HEK293 (cell line): ENCODE measurements around the gene COPS4.

Source experiments
- GLIS1 ChIP-seq: fragments of 450-650 bp; formaldehyde crosslinking; IDR thresholded peaks from 2 replicates; pipeline ENCODE4 v1.5.1; 2016; ENCODE audit warnings: missing biosample characterization, missing genetic modification characterization
- HIC1 ChIP-seq: fragments of 450-650 bp; formaldehyde crosslinking; IDR thresholded peaks from 2 replicates; pipeline ENCODE4 v1.5.1; 2016; ENCODE audit warnings: missing biosample characterization, missing genetic modification characterization
- KLF16 ChIP-seq: fragments of 450-650 bp; formaldehyde crosslinking; IDR thresholded peaks from 2 replicates; pipeline ENCODE4 v1.5.1; 2017; ENCODE audit warnings: missing biosample characterization, missing genetic modification characterization
- KLF8 ChIP-seq: fragments of 450-650 bp; formaldehyde crosslinking; IDR thresholded peaks from 2 replicates; pipeline ENCODE4 v1.5.1; 2016; ENCODE audit warnings: missing biosample characterization, missing genetic modification characterization
- KLF9 ChIP-seq: fragments of 450-650 bp; formaldehyde crosslinking; IDR thresholded peaks from 2 replicates; pipeline ENCODE4 v1.5.1; 2016; ENCODE audit warnings: missing biosample characterization, missing genetic modification characterization, low read depth
- OSR2 ChIP-seq: fragments of 450-650 bp; formaldehyde crosslinking; IDR thresholded peaks from 2 replicates; pipeline ENCODE4 v1.5.1; 2016; ENCODE audit warnings: missing biosample characterization, missing genetic modification characterization
- PRDM10 ChIP-seq: fragments of 450-650 bp; formaldehyde crosslinking; IDR thresholded peaks from 2 replicates; pipeline ENCODE4 v1.5.1; 2016; ENCODE audit warnings: missing biosample characterization, missing genetic modification characterization
- SP2 ChIP-seq: fragments of 450-650 bp; formaldehyde crosslinking; IDR thresholded peaks from 2 replicates; pipeline ENCODE4 v1.5.1; 2016; ENCODE audit warnings: missing biosample characterization, missing genetic modification characterization
- SP7 ChIP-seq: fragments of 450-650 bp; formaldehyde crosslinking; IDR thresholded peaks from 2 replicates; pipeline ENCODE4 v1.5.1; 2016; ENCODE audit warnings: missing biosample characterization, missing genetic modification characterization
- TRIM28 ChIP-seq: IDR thresholded peaks from 2 replicates; pipeline ENCODE4 v1.6.1; 2011; ENCODE audit warnings: low read length, control low read depth, borderline replicate concordance
- ZBTB1 ChIP-seq: fragments of 450-650 bp; formaldehyde crosslinking; IDR thresholded peaks from 2 replicates; pipeline ENCODE4 v1.5.1; 2016; ENCODE audit warnings: missing biosample characterization, missing genetic modification characterization
- ZBTB11 ChIP-seq: fragments of 450-650 bp; formaldehyde crosslinking; conservative IDR thresholded peaks from 2 replicates; pipeline ENCODE4 v1.5.1; 2016; ENCODE audit warnings: low read depth, missing biosample characterization, missing genetic modification characterization
- ZBTB17 ChIP-seq: fragments of 450-650 bp; formaldehyde crosslinking; IDR thresholded peaks from 2 replicates; pipeline ENCODE4 v1.5.1; 2016; ENCODE audit warnings: missing biosample characterization, missing genetic modification characterization
- ZEB2 ChIP-seq: fragments of 450-650 bp; formaldehyde crosslinking; IDR thresholded peaks from 2 replicates; pipeline ENCODE4 v1.5.1; 2016; ENCODE audit warnings: missing biosample characterization, missing genetic modification characterization
- ZFP3 ChIP-seq: fragments of 450-650 bp; formaldehyde crosslinking; IDR thresholded peaks from 2 replicates; pipeline ENCODE4 v1.5.1; 2016; ENCODE audit warnings: low read depth, missing biosample characterization, missing genetic modification characterization
- ZIC2 ChIP-seq: fragments of 450-650 bp; formaldehyde crosslinking; IDR thresholded peaks from 2 replicates; pipeline ENCODE4 v1.5.1; 2016; ENCODE audit warnings: missing biosample characterization, missing genetic modification characterization
- ZNF10 ChIP-seq: fragments of 450-650 bp; formaldehyde crosslinking; IDR thresholded peaks from 2 replicates; pipeline ENCODE4 v1.5.1; 2017; ENCODE audit warnings: missing biosample characterization, missing genetic modification characterization
- ZNF24 ChIP-seq: fragments of 450-650 bp; formaldehyde crosslinking; IDR thresholded peaks from 2 replicates; pipeline ENCODE4 v1.5.1; 2016; ENCODE audit warnings: missing biosample characterization, missing genetic modification characterization
- ZNF350 ChIP-seq: fragments of 450-650 bp; formaldehyde crosslinking; IDR thresholded peaks from 2 replicates; pipeline ENCODE4 v1.5.0; 2017; ENCODE audit warnings: missing biosample characterization, mild to moderate bottlenecking, missing genetic modification characterization
- ZNF404 ChIP-seq: fragments of 450-650 bp; formaldehyde crosslinking; IDR thresholded peaks from 2 replicates; pipeline ENCODE4 v1.5.1; 2017; ENCODE audit warnings: missing biosample characterization, missing genetic modification characterization
- ZNF449 ChIP-seq: fragments of 450-650 bp; formaldehyde crosslinking; IDR thresholded peaks from 2 replicates; pipeline ENCODE4 v1.5.1; 2017; ENCODE audit warnings: missing biosample characterization, mild to moderate bottlenecking, missing genetic modification characterization, moderate library complexity
- ZNF501 ChIP-seq: fragments of 450-650 bp; formaldehyde crosslinking; IDR thresholded peaks from 2 replicates; pipeline ENCODE4 v1.5.1; 2016; ENCODE audit warnings: missing biosample characterization, missing genetic modification characterization
- ZNF544 ChIP-seq: fragments of 450-650 bp; formaldehyde crosslinking; IDR thresholded peaks from 2 replicates; pipeline ENCODE4 v1.5.0; 2017; ENCODE audit warnings: missing biosample characterization, missing genetic modification characterization
- ZNF561 ChIP-seq: fragments of 450-650 bp; IDR thresholded peaks from 2 replicates; pipeline ENCODE4 v1.5.1; 2018; ENCODE audit warnings: missing biosample characterization, missing genetic modification characterization, borderline replicate concordance
- ZNF580 ChIP-seq: fragments of 450-650 bp; formaldehyde crosslinking; IDR thresholded peaks from 2 replicates; pipeline ENCODE4 v1.5.1; 2016; ENCODE audit warnings: missing biosample characterization, missing genetic modification characterization
- ZNF600 ChIP-seq: fragments of 450-650 bp; formaldehyde crosslinking; IDR thresholded peaks from 2 replicates; pipeline ENCODE4 v1.5.1; 2016; ENCODE audit warnings: missing biosample characterization, missing genetic modification characterization
- ZNF660 ChIP-seq: fragments of 450-650 bp; IDR thresholded peaks from 2 replicates; pipeline ENCODE4 v1.5.1; 2018; ENCODE audit warnings: missing biosample characterization, mild to moderate bottlenecking, missing genetic modification characterization
- ZNF843 ChIP-seq: fragments of 450-650 bp; formaldehyde crosslinking; IDR thresholded peaks from 2 replicates; pipeline ENCODE4 v1.5.1; 2016; ENCODE audit warnings: missing biosample characterization, missing genetic modification characterization

Gene COPS4

GRCh38 chr4:83012687-83013419 is 22.1 kb upstream of the COPS4 start (continued):
- TF ChIP-seq ZBTB11 (tag by site-specific recombination): peak; percentile 76
- TF ChIP-seq KLF16 (tag by site-specific recombination): 0 out of 2 replicates have a peak, but pooled peaks have one; percentile 41
- no peak for TF ChIP-seq ZNF404
- 0 out of 2 replicates have a peak, but pooled peaks have one; percentile 41 for TF ChIP-seq ZNF843 (tag by site-specific recombination)
- TF ChIP-seq ZNF10 (tag by site-specific recombination): peak; percentile 75
- 0 out of 2 replicates have a peak, but pooled peaks have one; percentile 41 for TF ChIP-seq ZBTB1 (tag by site-specific recombination)
- peak; percentile 31; the same call in 1 of the 2 replicates for TF ChIP-seq KLF9 (tag by site-specific recombination)
- TF ChIP-seq ZBTB17: peak; percentile 94
- TF ChIP-seq GLIS1 (tag by site-specific recombination): peak; percentile 24; the same call in 1 of the 2 replicates
- TF ChIP-seq ZNF561 (tag by site-specific recombination): peak; percentile 64
- peak; percentile 74; the same call in 1 of the 2 replicates for TF ChIP-seq SP7 (tag by site-specific recombination)
- no peak for TF ChIP-seq ZNF350 (tag by site-specific recombination)
- peak; percentile 92 for TF ChIP-seq SP2
- TF ChIP-seq PRDM10 (tag by site-specific recombination): peak; percentile 98
- TF ChIP-seq HIC1 (tag by site-specific recombination): peak; percentile 98
- peak; percentile 89; the same call in 1 of the 2 replicates for TF ChIP-seq ZEB2 (tag by site-specific recombination)
- peak; percentile 43; the same call in 1 of the 2 replicates for TF ChIP-seq ZNF580 (tag by site-specific recombination)
- TF ChIP-seq OSR2: 0 out of 2 replicates have a peak, but pooled peaks have one; percentile 17
- peak; percentile 84 for TF ChIP-seq KLF8 (tag by site-specific recombination)
- TF ChIP-seq ZIC2 (tag by site-specific recombination): 0 out of 2 replicates have a peak, but pooled peaks have one; percentile 30
- 0 out of 2 replicates have a peak, but pooled peaks have one; percentile 29 for TF ChIP-seq ZNF600 (tag by site-specific recombination)
- peak; percentile 67; the same call in 1 of the 2 replicates for TF ChIP-seq ZNF449 (tag by site-specific recombination)
- peak; percentile 77 for TF ChIP-seq ZNF501
- peak; percentile 77 for TF ChIP-seq TRIM28
- peak; percentile 79 for TF ChIP-seq ZNF24 (tag by site-specific recombination)
- peak; percentile 66 for TF ChIP-seq ZNF660 (tag by site-specific recombination)
- no peak for TF ChIP-seq ZNF544 (tag by site-specific recombination)
- TF ChIP-seq ZFP3 (tag by site-specific recombination): no peak
